ENCODE measurements around the gene NME8.

Gene NME8

GRCh38 chr7:37817996-37818720, 30.2 kb upstream of the NME8 start:
- H3K9me3 ChIP-seq (ENCODE audit: severe bottlenecking): no peaks in the 10 kb centered on the region
- H3K4me3 ChIP-seq (ENCODE audit: low read depth, low read length): no peak overlapping the region
- no peaks in the 10 kb centered on the region for H3K27me3 ChIP-seq (ENCODE audit: insufficient read depth, low read depth, severe bottlenecking)
- DNase-seq: no peak
- H3K36me3 ChIP-seq: no peaks in the 10 kb centered on the region
- H3K27ac ChIP-seq: no peak overlapping the region
- TF ChIP-seq CTCF (IDR thresholded peaks at IDR 0.05; ENCODE audit: low read depth, low read length): no peak

- no peak for DNase-seq
- Histone ChIP-seq H3K27me3 (ENCODE audit: insufficient read depth, low read depth, severe bottlenecking) (no peaks in the 10 kb centered on the region), H3K27ac (no peak overlapping the region), H3K36me3 (no peaks in the 10 kb centered on the region), H3K4me3 (ENCODE audit: low read depth, low read length) (no peak overlapping the region), H3K9me3 (ENCODE audit: severe bottlenecking) (no peaks in the 10 kb centered on the region)
- no peak for TF ChIP-seq CTCF (IDR thresholded peaks at IDR 0.05; ENCODE audit: low read depth, low read length)
Observed at GRCh38 chr7:37820708-37821468, 27.5 kb upstream of the NME8 start.

GRCh38 chr7:37822946-37823345, 25.5 kb upstream of the NME8 start:
- DNase-seq: no peak
- Histone ChIP-seq H3K9me3 (ENCODE audit: severe bottlenecking) (no peaks in the 10 kb centered on the region), H3K36me3 (no peaks in the 10 kb centered on the region), H3K27me3 (ENCODE audit: insufficient read depth, low read depth, severe bottlenecking) (no peaks in the 10 kb centered on the region), H3K27ac (no peak overlapping the region), H3K4me3 (ENCODE audit: low read depth, low read length) (no peak overlapping the region)
- no peak for TF ChIP-seq CTCF (IDR thresholded peaks at IDR 0.05; ENCODE audit: low read depth, low read length)

GRCh38 chr7:37823557-37823956, 24.8 kb upstream of the NME8 start:
- TF ChIP-seq CTCF (IDR thresholded peaks at IDR 0.05; ENCODE audit: low read depth, low read length): no peak
- H3K27ac ChIP-seq: no peak overlapping the region
- no peaks in the 10 kb centered on the region for H3K9me3 ChIP-seq (ENCODE audit: severe bottlenecking)
- no peak for DNase-seq
- no peaks in the 10 kb centered on the region for H3K36me3 ChIP-seq
- H3K27me3 ChIP-seq (ENCODE audit: insufficient read depth, low read depth, severe bottlenecking): no peaks in the 10 kb centered on the region
- H3K4me3 ChIP-seq (ENCODE audit: low read depth, low read length): no peak overlapping the region

- Histone ChIP-seq H3K4me3 (ENCODE audit: low read depth, low read length) (no peak overlapping the region), H3K36me3 (no peaks in the 10 kb centered on the region), H3K27ac (no peak overlapping the region), H3K27me3 (ENCODE audit: insufficient read depth, low read depth, severe bottlenecking) (no peaks in the 10 kb centered on the region), H3K9me3 (ENCODE audit: severe bottlenecking) (no peaks in the 10 kb centered on the region)
- DNase-seq: no peak
- no peak for TF ChIP-seq CTCF (IDR thresholded peaks at IDR 0.05; ENCODE audit: low read depth, low read length)
Observed at GRCh38 chr7:37825038-37825437, 23.4 kb upstream of the NME8 start.
